ENCODE results near the gene TGIF2.

TGIF2 gene

DNA sequence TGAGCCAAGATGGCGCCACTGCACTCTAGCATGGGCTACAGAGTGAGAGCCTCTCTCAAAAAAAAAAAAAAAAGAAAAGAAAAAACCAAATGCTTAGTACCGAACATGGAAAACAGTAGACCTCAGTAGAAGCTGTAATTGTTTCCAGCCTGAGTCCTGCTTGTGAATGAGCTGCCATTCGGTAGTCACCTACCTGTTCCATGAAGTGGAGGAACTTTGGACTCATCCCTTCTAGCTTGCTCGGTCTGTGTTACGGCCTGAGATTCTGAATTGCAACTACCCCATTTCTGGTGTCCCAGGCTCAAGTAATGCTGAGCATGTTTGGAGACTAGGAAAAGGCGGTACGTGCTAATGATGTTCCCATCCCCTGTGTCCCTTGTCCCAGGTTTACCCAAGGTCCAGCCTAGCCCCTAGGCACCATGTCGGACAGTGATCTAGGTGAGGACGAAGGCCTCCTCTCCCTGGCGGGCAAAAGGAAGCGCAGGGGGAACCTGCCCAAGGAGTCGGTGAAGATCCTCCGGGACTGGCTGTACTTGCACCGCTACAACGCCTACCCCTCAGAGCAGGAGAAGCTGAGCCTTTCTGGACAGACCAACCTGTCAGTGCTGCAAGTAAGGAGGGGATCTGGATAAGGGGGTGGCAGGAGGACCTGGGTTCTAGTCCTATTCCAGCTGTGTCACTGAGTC lies 5.1 kb downstream of the TGIF2 start:
- H3K36me3 ChIP-seq (ENCODE audit: low read length), result 0 out of 2 replicates have a peak, but pooled peaks cover 4% of the 10 kb centered on the region
- H3K27me3 ChIP-seq (ENCODE audit: low read length), result no peaks in the 10 kb centered on the region
- no peaks in the 10 kb centered on the region for H3F3A ChIP-seq (ENCODE audit: insufficient read depth)
- H3K4me2 ChIP-seq (ENCODE audit: low read depth, low read length, poor library complexity, severe bottlenecking), result no peak overlapping the region
- no peaks in the 10 kb centered on the region for H3K9me2 ChIP-seq (replicated peaks; ENCODE audit: insufficient read depth, low read length)
- no peak overlapping the region for H3K9ac ChIP-seq (ENCODE audit: low read length)
- peaks cover 51% of the 10 kb centered on the region for H3K79me2 ChIP-seq (ENCODE audit: insufficient read depth, low read length)
- H3K9me3 ChIP-seq (ENCODE audit: insufficient read depth, low read length), result no peaks in the 10 kb centered on the region
- H2AFZ ChIP-seq (ENCODE audit: low read depth, low read length, severe bottlenecking), result no peak overlapping the region
- 0 out of 2 replicates have a peak, but pooled peaks cover 3% of the 10 kb centered on the region for H4K20me1 ChIP-seq (ENCODE audit: low read depth, low read length)
- TF ChIP-seq, protein P1, sequence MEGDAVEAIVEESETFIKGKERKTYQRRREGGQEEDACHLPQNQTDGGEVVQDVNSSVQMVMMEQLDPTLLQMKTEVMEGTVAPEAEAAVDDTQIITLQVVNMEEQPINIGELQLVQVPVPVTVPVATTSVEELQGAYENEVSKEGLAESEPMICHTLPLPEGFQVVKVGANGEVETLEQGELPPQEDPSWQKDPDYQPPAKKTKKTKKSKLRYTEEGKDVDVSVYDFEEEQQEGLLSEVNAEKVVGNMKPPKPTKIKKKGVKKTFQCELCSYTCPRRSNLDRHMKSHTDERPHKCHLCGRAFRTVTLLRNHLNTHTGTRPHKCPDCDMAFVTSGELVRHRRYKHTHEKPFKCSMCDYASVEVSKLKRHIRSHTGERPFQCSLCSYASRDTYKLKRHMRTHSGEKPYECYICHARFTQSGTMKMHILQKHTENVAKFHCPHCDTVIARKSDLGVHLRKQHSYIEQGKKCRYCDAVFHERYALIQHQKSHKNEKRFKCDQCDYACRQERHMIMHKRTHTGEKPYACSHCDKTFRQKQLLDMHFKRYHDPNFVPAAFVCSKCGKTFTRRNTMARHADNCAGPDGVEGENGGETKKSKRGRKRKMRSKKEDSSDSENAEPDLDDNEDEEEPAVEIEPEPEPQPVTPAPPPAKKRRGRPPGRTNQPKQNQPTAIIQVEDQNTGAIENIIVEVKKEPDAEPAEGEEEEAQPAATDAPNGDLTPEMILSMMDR (IDR thresholded peaks at IDR 0.05; ENCODE audit: insufficient read depth, low read length, poor library complexity, severe bottlenecking), result no peak
- no peak for TF ChIP-seq EZH2phosphoT487 (conservative IDR thresholded peaks at IDR 0.05; ENCODE audit: low read length)
- H3K4me3 ChIP-seq (ENCODE audit: insufficient read depth, low read length, poor library complexity, severe bottlenecking), result no peak overlapping the region
- no peak overlapping the region for H3K27ac ChIP-seq (ENCODE audit: low read depth, low read length)

DNA sequence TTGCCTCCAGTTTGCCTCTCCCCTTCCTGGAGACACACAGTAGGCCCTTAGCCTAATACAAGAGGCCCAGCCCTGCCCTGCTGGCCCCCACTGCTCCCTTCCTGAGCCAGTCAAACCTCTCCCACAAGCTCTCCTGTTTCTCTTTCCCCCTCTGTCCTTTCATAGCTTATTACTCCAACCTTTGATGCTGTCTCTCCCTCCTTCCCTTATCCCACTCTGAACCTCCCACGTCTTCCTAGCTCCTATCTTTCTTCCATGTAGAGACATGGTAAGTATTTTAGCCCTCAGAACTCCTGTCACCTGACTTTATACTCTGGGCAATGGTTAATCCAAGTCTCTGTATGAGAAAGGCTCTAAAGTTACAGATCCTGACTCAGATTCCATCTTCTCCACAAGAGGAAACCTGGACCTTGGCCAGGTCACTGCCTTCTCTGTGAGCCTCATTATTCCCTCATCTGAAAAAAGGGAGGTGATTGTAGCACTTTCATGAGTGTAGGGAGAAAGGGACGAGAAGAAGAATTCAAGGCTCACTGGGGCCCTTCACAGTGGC lies 6.7 kb downstream of the TGIF2 start:
- TF ChIP-seq, protein P1 (IDR thresholded peaks at IDR 0.05; ENCODE audit: insufficient read depth, low read length, poor library complexity, severe bottlenecking), result no peak
- TF ChIP-seq EZH2phosphoT487 (conservative IDR thresholded peaks at IDR 0.05; ENCODE audit: low read length), result no peak
- H3K27ac ChIP-seq (ENCODE audit: low read depth, low read length), result no peak overlapping the region
- H3K4me2 ChIP-seq (ENCODE audit: low read depth, low read length, poor library complexity, severe bottlenecking), result no peak overlapping the region
- no peak overlapping the region for H3K9ac ChIP-seq (ENCODE audit: low read length)
- H3F3A ChIP-seq (ENCODE audit: insufficient read depth), result no peaks in the 10 kb centered on the region
- no peak overlapping the region for H3K4me3 ChIP-seq (ENCODE audit: insufficient read depth, low read length, poor library complexity, severe bottlenecking)
- H4K20me1 ChIP-seq (ENCODE audit: low read depth, low read length), result 0 out of 2 replicates have a peak, but pooled peaks cover under 1% of the 10 kb centered on the region
- no peaks in the 10 kb centered on the region for H3K27me3 ChIP-seq (ENCODE audit: low read length)
- H3K9me3 ChIP-seq (ENCODE audit: insufficient read depth, low read length), result no peaks in the 10 kb centered on the region
- H2AFZ ChIP-seq (ENCODE audit: low read depth, low read length, severe bottlenecking), result no peak overlapping the region
- peaks cover 36% of the 10 kb centered on the region for H3K79me2 ChIP-seq (ENCODE audit: insufficient read depth, low read length)
- H3K9me2 ChIP-seq (replicated peaks; ENCODE audit: insufficient read depth, low read length), result no peaks in the 10 kb centered on the region
- H3K36me3 ChIP-seq (ENCODE audit: low read length), result 0 out of 2 replicates have a peak, but pooled peaks cover 4% of the 10 kb centered on the region

DNA sequence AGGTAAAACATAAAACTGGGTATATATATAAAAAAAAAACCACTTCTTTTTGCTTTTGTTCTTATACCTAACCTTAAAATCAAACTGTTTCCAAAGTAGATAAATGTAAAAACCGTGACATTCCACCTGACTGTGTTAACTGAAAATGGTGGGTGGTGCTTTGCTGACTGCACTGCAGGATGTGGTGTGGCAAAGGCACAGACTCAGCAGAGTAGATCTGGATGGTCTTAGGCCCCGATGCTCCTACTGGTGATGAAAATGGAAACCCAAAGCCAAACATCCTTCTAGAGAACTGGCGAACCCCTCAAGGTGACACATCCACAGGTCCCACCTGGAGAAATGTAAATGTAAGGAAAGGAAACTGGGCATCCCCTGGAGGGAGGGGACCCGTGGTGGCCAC lies 8.9 kb downstream of the TGIF2 start:
- Histone ChIP-seq H3K36me3 (ENCODE audit: low read length) (0 out of 2 replicates have a peak, but pooled peaks cover 4% of the 10 kb centered on the region), H3K9me3 (ENCODE audit: insufficient read depth, low read length) (no peaks in the 10 kb centered on the region), H4K20me1 (ENCODE audit: low read depth, low read length) (no peaks in the 10 kb centered on the region)

More for the DNA sequence above, 8.9 kb downstream of the TGIF2 start:
- Histone ChIP-seq H3K4me3 (ENCODE audit: insufficient read depth, low read length, poor library complexity, severe bottlenecking) (no peak overlapping the region), H2AFZ (ENCODE audit: low read depth, low read length, severe bottlenecking) (no peak overlapping the region), H3K4me2 (ENCODE audit: low read depth, low read length, poor library complexity, severe bottlenecking) (no peak overlapping the region), H3K79me2 (ENCODE audit: insufficient read depth, low read length) (peaks cover 14% of the 10 kb centered on the region), H3K9ac (ENCODE audit: low read length) (no peak overlapping the region), H3F3A (ENCODE audit: insufficient read depth) (no peaks in the 10 kb centered on the region), H3K9me2 (replicated peaks; ENCODE audit: insufficient read depth, low read length) (no peaks in the 10 kb centered on the region), H3K27me3 (ENCODE audit: low read length) (no peaks in the 10 kb centered on the region), H3K27ac (ENCODE audit: low read depth, low read length) (no peak overlapping the region)
- TF ChIP-seq EZH2phosphoT487 (conservative IDR thresholded peaks at IDR 0.05; ENCODE audit: low read length), result no peak
- TF ChIP-seq, protein P1 (IDR thresholded peaks at IDR 0.05; ENCODE audit: insufficient read depth, low read length, poor library complexity, severe bottlenecking), result no peak

Data from SU-DHL-6 (cell line).